HG03521 (cell line): ENCODE measurements around the gene PHF2.

Experiments used
- ATAC-seq: cut with Tn5 transposase; IDR thresholded peaks from one replicate; pipeline ENCODE4 v1.9.1; 2021; ENCODE audit warnings: mild to moderate bottlenecking, moderate library complexity; ENCODE audit not compliant: unreplicated experiment

PHF2 gene

DNA sequence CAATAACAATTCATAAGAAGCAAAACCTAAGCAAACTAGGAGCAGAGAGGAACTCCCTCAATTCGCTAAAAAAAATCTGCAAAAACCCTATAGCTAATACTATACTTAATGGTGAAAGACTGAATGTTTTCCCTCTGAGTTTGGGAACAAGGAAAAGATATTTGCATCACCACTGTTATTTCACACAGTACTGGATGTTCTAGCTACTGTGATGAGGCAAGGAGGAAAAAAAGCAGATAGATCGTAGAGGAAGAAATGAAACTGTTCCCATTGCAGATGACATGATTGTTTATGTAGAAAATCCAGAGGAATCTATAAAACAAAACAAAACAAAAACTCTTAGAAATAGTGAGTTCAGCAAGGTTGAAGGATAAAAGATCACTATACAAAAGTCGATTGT lies 116.7 kb downstream of the PHF2 start:
- ATAC-seq: no peak

DNA sequence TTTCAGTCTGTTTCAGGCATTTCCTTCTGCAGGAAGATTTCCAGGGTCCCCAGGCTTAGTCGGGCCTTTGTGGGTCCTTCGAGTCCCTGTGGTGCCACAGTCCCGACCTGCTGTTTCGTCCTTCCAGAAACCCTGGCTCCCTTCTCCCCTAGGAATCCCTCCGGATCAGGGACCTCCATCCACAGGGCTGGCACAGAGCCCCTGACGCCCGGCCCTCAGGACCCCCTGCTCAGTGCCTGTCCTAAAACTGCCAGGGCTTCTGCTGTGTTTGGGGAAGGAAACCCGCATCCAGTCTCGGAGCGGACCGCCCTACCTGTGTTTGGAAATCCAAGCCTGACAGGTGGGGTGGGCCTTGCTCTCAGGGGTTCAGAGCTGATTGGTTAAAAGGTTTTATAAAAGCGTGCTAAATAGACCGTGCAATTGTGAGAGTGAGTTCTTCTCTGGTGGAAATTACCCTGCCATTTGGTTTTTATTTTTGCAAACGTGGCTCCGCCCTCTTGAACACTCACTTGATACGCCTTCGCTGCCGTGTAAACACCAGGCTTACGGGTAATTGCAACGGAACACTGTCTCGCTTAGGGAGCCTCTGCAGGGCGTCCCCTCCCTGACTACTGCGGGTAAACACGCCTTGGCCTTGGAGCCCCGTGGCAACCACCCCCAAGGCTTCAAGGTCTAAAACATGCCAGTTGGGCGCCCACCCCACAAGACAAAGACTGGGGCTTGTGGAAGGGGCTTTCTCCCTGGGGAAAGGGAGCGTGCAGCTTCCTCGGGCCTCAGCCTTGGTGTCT lies 121.2 kb downstream of the PHF2 start:
- no peak for ATAC-seq

- ATAC-seq: no peak
Measured at GRCh38 chr9:93698140-93698908, 121.9 kb downstream of the PHF2 start.

GRCh38 chr9:93699650-93700049 lies 123.3 kb downstream of the PHF2 start:
- no peak for ATAC-seq

- no peak for ATAC-seq
Measured at GRCh38 chr9:93701494-93702218, 125.3 kb downstream of the PHF2 start.

DNA sequence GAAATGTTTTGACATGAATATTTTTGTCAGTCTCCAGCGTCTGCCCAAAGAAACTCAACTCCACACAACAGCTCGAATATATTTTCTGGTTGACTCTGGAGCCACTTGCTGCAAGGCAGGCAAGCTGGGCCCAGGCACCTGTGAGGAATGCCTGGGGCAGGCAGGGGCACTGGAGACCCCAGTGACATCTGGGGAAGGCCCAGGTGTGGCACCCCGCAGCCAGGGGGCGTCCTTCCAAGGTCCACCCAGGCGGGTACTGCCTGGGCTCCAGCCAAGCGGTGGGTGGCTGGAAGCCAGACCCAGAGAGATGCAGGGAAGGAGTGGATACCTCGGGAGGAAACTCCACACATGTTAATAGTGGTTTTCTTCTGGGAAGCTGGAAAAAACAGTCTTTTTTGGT lies 125.9 kb downstream of the PHF2 start:
- ATAC-seq: no peak

DNA sequence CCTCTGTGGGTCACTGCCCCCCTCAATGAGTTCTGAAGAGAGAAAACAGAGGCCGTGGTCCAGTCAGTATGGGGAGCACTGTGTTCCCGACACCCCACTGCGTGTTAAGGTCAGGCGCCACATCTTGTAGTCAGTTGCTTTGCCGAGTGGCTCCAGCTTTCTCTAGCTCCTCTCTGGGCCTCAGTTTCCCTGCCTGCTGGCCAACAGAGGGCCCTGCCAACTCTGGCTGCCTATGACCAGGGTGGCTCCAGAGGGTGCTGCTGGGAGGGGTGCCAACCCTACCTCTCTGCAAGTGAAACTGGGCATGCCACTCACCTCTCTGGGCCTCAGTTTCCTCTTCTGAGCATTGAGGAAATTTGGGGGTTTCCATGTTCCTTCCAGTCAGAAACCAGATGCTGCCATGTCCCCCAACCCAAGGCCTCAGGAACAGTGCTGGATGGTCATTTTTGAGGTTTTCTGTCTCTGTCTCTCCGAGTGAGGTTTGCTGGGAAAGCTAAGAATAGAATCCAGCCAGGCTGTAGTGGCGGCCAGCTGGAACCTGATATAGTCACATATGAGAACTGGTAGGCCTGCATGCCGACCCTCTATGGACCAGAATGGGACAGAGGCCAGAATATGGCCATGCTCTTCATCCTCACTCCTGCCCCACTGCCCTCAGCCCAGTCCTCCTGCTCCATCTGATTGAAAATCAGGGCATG lies 132.1 kb downstream of the PHF2 start:
- ATAC-seq: no peak

- ATAC-seq: no peak
Measured at GRCh38 chr9:93708987-93709302, 132.6 kb downstream of the PHF2 start.

DNA sequence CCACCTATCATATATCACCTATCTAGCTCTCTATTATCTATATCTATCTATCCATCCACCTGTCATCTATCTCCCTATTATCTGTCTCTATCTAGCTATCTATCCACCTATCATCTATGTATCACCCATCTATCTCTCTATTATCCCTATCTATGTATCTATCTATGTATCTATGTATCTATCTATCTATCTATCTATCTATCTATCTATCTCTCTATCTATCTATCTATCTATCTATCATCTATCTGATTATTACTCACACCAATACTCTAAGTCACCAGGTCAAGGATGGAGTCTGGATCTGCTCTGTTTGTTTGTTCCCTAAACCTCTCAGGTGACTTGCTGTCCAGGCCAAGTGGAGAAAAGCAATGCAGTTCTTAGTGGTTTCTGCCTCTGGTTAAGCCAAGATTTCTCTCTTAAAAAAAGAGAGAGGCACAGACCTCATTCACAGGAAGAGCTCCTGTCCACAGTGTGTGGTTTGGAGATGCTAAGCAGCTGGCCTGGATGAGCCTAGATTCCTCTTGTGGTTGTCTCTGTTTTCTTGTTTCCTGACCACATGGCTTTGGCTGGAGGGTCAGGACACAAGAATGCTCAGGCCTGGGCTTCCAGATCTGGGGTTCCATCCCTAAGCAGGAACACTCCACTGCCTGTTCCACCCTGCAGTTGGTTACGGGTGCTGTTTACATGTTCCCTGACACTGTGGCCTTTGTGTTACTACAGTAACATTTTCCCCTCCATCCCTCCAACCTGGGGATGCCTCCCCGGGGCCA lies 133.4 kb downstream of the PHF2 start:
- no peak for ATAC-seq

DNA sequence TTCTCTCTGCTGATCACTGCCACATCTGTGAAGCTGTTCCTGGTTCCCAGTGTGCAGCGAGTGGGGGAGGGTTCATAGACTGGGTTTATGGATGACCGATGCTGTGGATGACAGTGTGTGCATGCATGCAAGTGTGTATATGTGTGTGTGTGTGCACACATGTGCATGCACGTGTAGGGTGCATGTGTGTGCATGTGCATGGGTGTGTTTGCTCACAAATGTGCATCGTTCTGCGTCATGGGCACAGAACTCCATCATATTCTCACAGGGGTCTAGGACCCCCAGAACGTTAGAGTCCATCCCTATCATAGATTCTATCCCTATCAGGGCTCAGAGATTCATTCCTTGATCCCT lies 134.0 kb downstream of the PHF2 start:
- ATAC-seq: no peak

GRCh38 chr9:93711002-93711401 lies 134.6 kb downstream of the PHF2 start:
- no peak for ATAC-seq

DNA sequence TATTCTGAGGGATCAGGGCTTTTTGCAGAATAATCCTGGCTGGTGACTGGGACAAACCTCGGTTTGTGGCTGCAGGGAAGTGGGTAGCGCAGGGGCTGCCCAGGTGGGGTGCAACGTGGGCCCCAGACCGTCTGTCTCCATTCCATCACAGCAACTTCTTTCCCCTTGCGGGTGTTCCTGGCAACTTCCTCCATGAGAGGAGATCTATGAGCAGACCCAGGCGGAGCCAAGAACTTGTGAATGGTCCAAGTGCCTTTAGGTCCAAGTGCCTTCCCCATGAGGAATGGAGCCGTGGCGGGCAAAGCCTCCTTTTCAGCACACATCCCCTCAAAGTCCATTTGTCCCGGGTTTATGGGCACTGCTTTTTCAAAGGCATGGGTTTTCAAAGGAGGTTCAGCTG lies 136.5 kb downstream of the PHF2 start:
- ATAC-seq: no peak

- no peak for ATAC-seq
Measured at GRCh38 chr9:93713716-93714115, 137.3 kb downstream of the PHF2 start.

DNA sequence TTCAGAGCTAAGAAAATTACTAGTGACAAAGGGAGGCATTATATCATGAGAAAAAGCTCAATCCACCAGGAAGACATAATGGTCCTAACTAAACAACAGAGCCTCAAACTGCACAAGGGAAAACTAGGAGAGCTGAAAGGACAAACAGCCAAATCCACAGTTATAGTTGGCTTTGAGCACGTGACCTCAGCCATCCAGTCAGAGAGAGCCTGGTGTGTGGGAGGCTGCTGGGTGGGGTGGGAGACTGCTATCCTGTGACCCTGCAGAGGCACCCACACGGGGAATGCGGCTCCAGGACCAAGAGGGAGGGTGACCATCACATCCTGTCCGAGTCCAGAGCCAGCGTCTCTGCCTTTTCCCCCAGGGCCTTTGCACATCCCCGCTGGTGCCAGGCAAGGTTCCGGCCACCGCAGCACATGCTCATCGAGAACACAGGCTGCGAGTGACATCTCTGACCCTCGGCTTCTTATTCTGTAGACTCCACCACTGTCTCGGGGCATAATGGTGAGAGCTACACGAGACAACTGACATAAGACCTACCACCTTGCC lies 145.1 kb downstream of the PHF2 start:
- no peak for ATAC-seq

DNA sequence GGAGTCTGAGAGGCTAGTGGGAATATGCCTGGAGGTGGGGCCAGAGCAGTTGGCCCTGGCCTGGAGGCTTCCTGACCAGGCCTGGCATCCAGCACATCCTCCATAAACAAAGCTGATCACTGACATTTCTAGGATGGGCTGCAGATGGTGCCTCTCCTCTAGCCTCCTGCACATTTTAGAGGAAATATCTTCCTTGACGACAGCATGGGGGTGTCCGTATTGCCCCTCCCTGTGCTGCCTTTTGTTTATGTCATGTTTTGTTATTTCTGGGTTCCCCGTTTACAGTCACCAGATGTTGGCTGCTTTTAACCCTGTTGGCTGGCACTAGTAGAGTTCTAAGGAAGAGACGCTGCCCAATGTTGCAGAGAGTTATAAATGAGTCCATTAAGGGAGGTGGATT lies 148.5 kb downstream of the PHF2 start:
- ATAC-seq: no peak

DNA sequence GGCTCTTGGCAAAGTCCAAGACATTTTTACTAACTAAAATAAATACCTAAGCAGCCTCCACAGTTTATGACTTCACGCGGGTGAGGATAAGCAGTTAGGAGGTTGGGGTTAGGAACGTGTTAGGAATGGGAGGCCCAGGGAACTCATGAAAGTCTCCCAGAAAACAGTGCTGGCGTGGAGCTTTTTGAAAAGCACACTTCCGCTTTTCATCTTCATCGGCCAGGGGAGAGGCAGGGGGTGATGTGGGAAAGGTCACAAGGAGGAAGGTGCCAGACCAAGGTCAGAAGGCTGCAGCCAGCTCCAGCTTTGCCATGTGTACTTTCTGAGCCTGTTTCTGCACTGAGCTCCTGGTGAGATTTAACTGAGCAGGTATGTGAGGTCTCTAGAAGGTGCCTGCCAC lies 149.0 kb downstream of the PHF2 start:
- ATAC-seq: no peak

DNA sequence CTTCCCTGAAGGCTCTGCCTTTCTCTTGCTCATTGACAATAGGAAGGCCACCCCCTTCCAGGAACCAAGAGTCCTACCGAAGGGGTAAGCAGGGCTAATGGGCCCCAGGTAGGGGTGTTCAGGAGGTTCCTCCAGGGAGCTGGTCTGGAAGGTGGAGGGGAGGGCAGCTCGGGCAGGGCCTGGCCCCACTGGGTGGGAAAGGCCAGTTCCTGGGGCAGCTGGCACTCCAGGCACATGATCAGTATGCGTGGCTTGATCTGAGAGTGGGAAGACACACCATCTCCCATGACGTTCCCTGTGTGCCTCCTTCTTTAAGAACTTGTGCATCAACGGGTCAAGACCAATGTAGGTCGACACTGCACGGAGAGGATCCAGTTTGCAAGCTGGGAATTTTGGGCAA lies 149.8 kb downstream of the PHF2 start:
- no peak for ATAC-seq
